HG03175 (cell line): ENCODE results near the gene AK4.
A peak's percentile ranks its signal among the peaks of the same experiment; 100 is the strongest.

Experiments
- ATAC-seq: cut with Tn5 transposase; IDR thresholded peaks from one replicate; pipeline ENCODE4 v1.9.1; 2021; ENCODE audit warnings: mild to moderate bottlenecking, moderate library complexity; ENCODE audit not compliant: unreplicated experiment

AK4 gene

DNA sequence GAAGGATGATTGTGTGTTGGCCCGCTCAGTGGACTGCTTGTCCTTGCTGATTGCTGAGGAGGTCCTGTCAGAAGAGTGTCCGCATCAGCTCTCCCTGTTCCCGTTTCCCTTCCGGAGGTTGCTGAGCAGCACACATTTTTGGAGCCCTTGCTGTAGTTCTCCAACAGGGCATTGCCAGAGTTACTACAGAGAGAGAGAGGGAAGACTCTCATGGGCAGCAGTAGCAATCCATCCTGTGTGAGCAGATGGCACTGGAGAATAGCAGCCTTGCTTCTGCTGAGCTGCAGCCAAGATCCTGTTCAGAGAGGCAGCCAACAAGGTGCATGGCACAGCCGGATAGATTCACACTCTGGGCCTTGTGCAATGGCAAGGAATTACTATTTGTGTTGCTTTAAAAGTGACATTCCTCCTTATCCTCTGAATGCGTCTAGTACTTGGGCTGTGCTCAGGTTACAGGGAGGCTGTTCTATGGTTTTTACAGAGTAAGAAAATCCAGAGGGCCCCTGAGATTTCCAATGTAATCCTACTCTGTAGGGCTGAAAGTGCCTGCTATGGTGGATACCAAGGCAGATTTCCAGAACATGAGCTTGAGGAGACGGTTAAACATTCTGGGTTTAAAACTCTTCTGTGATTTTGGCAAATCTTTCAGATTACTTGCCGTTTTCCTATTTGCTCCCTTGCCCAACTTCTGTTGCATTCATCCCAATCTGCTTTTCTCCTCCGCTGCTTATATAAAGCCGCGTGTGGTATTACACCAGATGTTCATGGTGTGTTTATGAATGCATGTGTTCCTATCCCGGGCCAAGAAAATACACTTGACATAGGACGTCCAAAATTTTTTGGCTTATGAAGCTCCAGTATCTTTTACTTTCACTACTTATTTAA, 27.4 kb downstream of the AK4 start:
- ATAC-seq, result no peak

GRCh38 chr1:65176056-65176450, 28.1 kb downstream of the AK4 start:
- ATAC-seq, result no peak

DNA sequence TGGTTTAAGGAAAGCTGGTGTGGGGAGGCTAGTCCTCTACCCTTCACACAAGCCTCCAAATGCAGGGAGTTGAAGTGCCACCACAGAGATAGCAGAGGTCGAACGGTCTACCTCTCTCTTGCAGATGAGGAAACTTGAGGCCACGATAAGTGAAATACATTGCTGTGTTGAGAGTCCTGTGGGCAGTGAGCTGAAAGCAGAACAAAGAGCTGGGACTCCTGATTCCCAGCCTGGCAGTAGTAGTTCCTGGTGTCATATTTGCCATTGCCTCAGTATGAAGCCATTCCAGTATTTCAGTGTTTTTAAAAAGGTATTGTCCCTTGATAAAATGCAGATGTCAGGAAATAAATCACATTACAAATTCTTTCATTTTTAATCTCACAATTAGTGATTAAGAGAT, 28.6 kb downstream of the AK4 start:
- no peak for ATAC-seq

DNA sequence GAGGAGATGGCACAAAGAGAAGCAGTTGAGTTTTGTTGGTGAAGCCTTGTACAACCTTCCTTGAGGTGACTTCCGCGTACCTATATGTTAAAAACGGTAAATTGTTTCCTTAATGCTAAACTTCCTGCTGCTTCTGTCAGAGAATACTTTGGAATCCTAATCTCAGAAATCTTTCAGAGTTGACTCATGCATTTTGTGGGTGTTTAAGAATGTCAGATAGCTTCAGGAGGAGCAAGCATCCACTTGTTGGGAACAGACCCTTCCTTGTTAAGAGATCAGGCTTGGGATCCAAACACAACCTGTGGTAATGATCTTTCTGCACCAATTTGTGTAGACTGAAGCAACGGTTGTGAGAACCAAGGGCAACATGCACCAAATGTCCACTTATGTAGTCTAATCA, 29.5 kb downstream of the AK4 start:
- ATAC-seq, result no peak

- ATAC-seq, result no peak
Observed at GRCh38 chr1:65178235-65178634, 30.2 kb downstream of the AK4 start.

DNA sequence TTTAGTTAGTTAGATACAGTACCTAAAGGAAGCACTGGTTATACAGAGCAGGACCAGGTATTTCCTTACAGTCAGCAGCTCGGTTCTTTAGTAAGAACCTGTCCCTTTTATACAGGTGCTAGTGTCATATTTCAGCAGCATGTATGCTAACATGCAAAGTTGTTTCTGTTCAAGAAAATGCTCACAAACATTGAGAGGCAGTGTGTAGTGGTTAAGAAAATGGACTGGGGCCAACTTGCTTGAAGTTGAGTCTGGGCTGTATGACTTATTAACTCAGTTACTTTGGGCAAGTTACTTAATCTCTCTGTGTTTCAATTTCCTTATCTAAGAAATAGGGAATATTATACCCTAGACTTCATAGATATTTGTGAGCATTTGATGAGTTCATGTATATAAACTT, 31.1 kb downstream of the AK4 start:
- ATAC-seq, result no peak

- no peak for ATAC-seq
Observed at GRCh38 chr1:65180977-65181376, 33.0 kb downstream of the AK4 start.

GRCh38 chr1:65182658-65183268, 34.8 kb downstream of the AK4 start:
- ATAC-seq, result no peak

- ATAC-seq, result no peak
Observed at GRCh38 chr1:65189576-65190115, 41.6 kb downstream of the AK4 start.

DNA sequence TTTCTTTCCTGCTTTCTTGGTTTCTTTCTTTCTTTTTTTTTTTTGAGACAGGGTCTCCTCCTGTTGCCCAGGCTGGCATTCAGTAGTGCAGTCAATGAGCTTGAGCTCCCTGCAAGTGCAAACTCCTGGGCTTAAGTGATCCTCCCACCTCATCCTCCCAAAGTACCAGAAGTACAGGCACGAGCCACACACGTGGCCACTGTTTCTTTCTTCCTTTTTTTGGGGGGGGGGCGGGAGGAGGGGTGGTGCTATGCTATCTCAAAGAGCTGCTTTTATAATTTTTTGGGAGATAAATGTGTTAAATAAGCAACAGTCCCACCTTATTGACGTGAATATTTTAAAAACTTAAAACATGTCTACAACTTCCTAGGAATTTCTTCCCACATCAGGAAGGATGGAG, 42.2 kb downstream of the AK4 start:
- ATAC-seq, result no peak

GRCh38 chr1:65193129-65193695, 45.2 kb downstream of the AK4 start:
- ATAC-seq, result no peak

DNA sequence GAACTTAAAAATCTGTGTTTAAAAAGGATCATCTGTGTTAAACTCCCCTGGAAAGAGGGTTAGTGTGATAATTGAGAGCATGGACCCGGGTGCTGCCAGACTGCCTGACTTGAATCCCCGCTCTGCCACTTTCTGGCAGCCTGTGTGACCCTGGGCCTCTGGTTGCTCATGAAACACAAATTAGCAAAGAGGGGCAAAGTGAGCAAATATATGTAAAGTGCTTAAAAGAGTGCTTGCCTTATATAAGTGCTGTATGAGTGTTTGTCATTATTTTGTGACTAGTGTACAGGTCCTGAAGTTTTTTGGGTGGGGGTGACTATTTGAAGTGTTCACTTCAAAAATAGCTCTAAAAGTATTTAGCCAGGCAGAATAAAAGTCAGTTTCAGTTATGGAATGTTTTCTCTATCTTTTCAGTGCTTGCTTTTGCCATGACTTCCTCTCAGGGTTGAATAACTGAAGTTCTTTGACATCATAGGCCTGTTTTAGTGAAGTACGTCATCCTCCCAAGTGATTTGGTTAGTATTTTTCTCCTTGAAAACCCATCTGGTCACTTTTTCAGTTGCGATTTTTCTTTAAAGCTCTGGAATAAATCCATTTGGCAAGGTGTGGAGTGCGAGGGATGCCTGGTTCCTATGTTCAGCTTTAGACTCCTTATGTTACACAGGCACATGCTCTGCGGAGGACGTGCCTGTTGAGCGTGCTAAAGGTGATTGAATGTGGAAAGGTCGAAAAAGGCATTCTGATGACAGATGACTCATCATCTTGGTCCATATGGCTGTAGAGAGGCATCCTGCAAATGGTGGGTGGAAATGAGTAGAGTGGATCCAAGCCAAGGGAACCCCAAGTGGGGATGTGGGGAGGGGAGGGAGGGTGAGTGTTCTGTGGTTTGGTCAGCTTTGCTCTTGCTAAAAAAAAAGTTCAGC, 47.8 kb downstream of the AK4 start:
- no peak for ATAC-seq

GRCh38 chr1:65196926-65197325, 48.9 kb downstream of the AK4 start:
- no peak for ATAC-seq

GRCh38 chr1:65197636-65198035, 49.6 kb downstream of the AK4 start:
- ATAC-seq, result no peak

DNA sequence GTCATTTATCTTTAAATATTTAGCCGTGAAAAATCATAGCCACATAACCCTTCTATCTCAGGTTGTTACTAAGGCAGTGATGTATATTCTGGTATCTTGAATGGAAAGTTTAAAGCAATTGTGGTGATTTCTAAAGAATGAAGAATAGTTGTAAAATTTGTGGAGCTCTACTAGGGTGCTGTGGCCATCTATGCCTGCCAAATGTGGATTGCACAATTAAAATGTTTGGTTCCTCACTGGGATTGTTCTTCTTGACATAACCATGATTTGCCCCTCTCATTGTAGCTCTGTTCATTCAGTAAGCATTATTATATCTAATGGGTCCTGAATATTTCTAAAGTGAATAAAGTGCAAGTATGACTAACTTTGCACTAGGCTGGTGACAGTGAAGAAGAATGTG, 50.1 kb downstream of the AK4 start:
- no peak for ATAC-seq

- no peak for ATAC-seq
Observed at GRCh38 chr1:65200411-65200810, 52.4 kb downstream of the AK4 start.

DNA sequence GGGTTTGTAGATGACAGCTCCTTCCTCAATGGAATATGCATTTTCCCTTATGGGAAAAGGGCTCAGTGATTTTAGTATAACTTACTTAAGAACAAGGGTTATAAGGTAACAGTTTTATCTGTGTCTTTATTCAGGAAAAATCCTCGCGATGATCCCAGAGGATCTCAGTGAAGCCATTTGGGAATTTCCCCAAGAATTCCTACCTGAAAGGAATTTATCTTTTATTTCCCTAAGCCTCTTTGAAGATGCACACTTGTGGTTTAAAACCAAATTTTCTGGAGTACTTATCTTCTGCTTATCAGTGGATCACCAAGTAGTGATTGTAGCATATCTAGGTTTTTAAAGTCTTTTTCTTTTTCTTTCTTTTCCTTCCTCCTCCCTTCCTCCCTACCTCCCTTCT, 58.8 kb downstream of the AK4 start:
- ATAC-seq, result no peak

- peak; percentile 56 for ATAC-seq
Observed at GRCh38 chr1:65207317-65207716, 59.3 kb downstream of the AK4 start.

DNA sequence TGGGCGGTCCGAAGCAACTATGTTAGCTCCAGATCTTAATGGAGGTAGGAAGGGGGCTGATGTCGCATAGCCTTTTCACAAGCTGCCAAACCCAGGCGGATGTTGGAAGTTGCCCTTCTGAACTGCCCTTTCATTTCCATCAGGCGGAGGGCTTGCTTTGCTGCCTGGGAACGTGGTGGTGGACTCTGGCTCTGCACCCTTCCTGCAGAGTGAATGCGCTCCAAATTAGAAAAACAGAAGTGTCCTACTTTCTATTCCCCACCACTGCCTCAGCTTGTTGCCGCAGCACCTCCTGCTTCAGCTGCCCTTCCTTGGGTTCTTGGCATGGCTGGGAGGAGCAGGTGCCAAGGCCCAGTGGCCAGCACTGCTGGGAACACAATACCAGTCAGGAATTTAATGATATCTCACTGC, 60.6 kb downstream of the AK4 start:
- ATAC-seq, result no peak

DNA sequence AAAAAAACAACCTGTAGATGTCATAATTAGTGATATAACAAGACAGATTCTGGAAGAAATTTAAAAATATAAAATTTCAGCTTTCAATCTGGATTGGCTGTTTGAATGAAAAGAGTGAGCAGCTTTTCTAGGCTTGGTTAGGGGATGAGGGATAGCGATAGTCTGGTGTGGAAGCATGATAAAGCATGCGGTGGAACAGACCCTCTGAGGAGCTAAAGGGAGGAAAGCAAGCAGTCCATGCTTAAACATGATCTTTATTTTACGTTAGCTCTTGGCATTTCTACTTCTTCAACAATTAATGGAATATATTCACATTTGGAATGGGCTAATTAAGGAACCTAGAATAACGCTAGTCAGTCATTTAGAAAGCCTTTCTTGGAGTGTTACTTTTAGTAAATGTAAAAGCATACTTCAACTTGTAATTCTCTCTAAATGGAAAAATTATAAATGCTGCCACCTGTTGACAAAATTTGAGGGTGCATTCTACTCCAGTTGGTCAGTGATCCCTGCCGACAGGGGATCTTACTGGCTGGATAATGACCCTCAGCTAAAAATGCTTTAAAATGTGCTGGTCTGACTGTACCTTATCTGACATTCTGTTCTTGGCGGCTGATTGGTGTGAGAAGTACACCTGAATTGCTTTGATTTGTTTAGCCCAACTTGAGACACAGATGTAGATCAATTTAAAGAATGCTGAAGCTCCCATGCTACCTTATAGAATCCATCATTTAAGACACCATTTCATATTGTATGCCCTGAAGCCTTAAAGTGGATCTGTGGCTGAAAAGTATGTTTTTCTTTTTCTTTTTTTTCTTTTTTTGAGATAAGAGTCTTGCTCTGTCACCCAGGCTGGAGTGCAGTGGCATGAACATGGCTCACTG, 61.2 kb downstream of the AK4 start:
- peak; percentile 60 for ATAC-seq
